WTC11 (cell line): ENCODE measurements around the gene SYT13.

Experiments
- CTCF ChIP-seq: fragments of 200-600 bp; IDR thresholded peaks from 2 replicates; pipeline ENCODE4 v1.8.0; 2022; ENCODE audit warnings: antibody characterized with exemption
- NFE2L1 ChIP-seq: sonication (generic); formaldehyde crosslinking; IDR thresholded peaks from 2 replicates; pipeline ENCODE4 v1.8.1; 2023; ENCODE audit warnings: missing genetic modification reagents
- NFYB ChIP-seq: sonication (generic); formaldehyde crosslinking; conservative IDR thresholded peaks from 2 replicates; pipeline ENCODE4 v1.8.0; 2022; ENCODE audit warnings: low read depth, missing genetic modification reagents
- SMAD3 ChIP-seq: sonication (generic); formaldehyde crosslinking; IDR thresholded peaks from 2 replicates; pipeline ENCODE4 v1.8.0; 2022; ENCODE audit warnings: missing genetic modification reagents, mild to moderate bottlenecking, borderline replicate concordance
- USF1 ChIP-seq: sonication (generic); formaldehyde crosslinking; IDR thresholded peaks from 2 replicates; pipeline ENCODE4 v1.8.0; 2022; ENCODE audit warnings: mild to moderate bottlenecking, missing genetic modification reagents
- TF ChIP-seq, protein P1 (sequence below): sonication (generic); formaldehyde crosslinking; IDR thresholded peaks from 2 replicates; pipeline ENCODE4 v1.8.0; 2022; ENCODE audit warnings: mild to moderate bottlenecking, missing genetic modification reagents

DNA sequence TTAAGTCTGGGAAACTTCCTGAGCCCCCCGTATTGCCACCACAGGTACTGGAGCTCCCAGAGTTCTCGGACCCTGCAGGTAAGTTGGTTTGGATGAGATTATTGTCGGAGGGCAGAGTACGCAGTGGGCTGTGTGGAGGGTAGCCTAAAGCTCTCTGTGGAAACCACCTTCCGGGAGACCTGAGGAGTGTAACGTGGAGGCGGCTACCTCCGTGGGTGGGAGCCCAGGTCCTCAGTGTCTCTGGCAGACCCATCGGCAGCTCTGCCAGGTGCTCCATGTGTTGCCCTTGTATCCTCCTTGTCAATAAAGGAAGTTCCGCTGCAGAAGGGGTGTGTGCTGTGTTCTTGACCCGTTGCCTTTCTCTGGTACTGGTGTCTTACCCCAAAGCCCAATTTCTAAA is 61.4 kb downstream of the SYT13 start:
- TF ChIP-seq CTCF (no peak), NFE2L1 (CRISPR knock-in tag) (no peak), USF1 (no peak), NFYB (CRISPR knock-in tag) (no peak), SMAD3 (CRISPR knock-in tag) (no peak)
- TF ChIP-seq, protein P1, sequence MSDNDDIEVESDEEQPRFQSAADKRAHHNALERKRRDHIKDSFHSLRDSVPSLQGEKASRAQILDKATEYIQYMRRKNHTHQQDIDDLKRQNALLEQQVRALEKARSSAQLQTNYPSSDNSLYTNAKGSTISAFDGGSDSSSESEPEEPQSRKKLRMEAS (CRISPR knock-in tag): no peak
